GDM1 (cell line): Measurements from ENCODE around the gene THSD7A.
"Not testable (repeated sequence)": the region's sequence is repeated elsewhere in the genome, so short reads cannot be mapped to it uniquely, and the experiment has no call there.

Experiments used
- DNase-seq: peaks from one replicate; lab custom pipeline; 2025; lab: John Stamatoyannopoulos, UW

Gene THSD7A

DNA sequence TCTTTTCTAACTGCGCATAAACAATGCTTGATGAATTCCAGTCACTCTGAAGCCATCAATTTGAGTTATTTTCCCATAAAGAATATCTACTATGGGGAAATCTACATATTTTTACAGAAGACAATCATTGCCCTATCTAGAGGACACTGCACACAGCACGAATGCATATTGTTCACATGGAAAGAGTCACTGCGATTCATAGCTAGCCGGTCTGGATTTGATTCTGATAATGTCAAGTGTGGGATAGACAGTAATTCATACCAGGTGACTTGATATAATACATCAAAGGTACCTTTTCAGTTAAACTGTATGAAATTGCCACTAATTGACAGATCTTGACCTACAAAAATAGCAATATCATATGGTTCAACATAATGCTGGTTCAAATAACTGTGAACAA lies 255.7 kb downstream of the THSD7A start:
- DNase-seq: no peak

DNA sequence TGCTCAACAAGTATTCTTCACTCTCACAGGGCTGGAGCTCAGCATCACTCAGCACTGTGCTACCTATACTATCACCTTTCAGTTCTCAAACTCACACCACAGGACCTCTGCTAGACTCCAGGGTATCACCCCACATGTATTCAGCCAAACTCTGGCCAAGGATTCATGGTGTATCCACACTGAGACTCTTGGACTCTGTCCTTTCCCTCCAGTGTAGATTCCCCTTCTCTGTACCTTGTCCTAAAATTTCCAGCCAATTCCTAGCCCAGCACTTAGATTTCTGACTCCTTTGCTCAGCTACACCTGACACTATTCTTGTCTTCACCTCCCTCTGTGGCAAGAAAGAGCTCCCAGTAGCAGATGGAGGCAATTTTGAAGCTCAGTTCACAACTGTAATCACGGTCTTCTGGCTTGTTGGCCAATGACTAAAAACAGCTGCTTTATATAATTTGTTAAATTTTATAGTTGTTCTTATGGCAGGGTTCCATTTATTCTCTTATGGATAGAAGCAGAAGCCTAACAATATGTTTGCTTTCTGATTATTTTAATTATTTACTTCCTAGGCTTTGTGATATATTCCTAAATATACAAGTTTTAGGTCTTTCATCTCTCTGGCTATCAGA lies 258.8 kb downstream of the THSD7A start:
- no peak for DNase-seq

DNA sequence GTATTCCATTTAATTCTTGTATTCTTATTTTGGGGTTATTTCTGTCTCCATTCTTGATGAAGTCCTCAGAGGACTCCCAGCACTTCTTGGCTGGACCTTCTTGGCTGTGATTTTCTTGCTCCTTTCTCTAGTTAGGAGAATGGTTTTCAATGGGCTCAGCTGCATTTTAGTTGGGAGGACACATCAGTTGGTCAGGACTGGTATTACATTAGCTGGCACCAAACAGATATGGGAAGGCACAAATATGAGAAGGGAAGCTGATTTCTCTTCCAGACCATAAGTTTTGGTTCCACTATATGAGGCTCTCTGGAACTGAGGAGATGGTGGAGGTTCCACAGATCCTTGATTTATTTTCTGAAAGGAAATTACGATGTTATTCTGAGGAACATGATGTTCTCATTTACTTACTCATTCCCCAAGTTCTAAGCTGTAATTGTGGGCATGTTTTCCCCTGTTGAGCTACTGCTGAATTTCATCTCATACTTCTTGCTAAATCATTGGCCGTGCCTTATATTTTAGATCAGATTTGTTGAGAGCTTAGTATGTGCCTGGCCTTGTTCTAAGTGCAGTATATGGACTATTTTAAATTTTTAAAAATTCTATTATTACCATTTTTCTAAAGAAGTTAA lies 261.0 kb downstream of the THSD7A start:
- no peak for DNase-seq

DNA sequence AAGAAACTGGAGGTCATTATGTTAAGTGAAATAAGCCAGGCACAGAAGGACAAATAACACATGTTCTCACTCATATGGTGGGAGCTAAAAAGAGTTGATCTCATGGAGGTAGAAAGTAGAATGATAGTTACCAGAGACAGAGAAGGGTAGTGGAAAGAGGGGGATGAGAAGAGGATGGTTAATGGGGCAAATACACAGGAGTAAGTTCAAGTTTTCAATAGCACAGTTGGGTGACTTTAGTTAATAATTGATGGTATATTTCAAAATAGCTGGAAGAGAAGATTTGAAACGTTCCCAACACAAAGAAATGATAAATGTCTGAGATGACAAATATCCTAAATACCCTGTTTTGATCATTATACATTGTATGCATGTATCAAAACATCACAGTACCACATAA lies 261.8 kb downstream of the THSD7A start:
- DNase-seq: no peak

DNA sequence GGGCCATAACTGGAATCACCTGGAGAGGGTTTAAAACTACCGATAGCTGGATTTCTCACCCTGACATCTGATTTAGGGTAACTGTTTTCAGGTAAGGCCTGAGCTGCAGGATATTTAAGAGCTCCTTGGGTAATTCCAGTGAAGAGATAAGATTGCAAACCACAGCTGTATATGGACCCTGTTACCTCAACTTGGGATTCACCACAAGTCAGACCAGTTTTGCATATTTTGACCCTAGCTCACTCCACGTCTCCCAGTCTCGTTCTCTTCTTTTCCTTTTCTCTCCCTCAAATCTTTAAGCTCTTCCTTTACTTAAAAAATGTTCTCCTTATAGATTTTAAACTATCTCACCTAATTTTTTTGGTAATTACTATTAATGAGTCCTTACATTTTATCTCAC lies 264.4 kb downstream of the THSD7A start:
- DNase-seq: no peak

DNA sequence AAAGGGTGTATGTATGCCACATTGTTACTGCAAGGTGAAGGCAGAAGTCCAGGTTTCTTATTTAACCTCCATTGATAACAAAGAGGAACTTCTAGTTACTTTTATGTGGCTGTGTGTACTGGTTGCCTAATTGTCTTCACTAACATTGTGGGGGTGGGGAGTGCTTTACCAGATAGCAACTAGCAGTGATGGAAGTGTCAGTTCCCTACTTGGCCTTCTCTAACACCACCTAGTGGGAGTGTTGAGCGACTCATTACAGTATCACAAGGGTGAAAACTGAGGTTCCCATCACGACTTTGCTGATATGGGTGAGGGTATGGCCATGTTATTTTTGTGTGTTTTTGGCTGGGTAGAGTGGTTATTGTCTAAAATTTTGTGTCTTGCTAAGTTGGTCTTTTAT lies 274.4 kb downstream of the THSD7A start:
- DNase-seq: no peak

DNA sequence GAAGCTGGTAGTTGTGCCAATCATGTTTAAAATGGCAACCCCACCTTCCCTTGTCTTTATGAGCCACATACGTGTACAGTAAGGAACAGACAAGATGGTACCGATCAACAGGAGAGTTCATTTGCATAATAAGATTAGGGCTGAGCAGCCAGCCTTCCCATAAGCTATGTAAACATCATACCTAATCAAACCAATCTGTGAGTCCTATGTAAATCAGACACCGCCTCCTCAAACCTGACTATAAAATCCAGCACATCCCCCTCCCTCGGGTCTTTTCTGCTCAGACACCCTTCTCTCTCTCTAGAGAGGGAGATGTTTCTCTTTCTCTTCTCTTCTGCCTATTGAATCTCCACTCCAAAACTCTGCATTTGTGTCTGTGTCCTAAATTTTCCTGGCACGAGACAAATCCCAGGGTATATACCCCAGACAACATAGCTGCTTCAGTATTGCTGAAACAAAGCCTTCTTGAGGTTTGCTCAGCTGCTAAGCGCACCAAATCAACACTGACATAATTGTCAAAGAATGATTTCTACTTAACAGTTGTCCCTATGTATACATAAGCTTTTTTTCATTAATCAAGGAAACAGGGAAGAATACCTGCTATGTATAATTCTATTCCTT lies 279.2 kb downstream of the THSD7A start:
- no peak for DNase-seq

DNA sequence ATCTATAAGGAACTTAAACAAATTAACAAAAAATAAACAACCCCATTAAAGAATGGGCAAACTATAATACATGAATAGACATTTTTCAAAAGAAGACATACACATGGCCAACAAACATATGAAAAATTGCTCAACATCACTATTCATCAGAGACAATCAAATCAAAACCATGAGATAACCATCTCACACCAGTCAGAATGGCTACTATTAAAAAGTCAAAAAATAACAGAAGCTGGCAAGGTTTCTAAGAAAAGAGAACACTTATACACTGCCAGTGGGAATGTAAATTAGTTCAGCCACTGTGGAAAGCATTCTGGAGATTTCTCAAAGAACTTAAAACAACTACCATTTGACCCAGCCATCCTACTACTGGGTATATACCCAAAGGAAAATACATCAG lies 280.5 kb downstream of the THSD7A start:
- no peak for DNase-seq

DNA sequence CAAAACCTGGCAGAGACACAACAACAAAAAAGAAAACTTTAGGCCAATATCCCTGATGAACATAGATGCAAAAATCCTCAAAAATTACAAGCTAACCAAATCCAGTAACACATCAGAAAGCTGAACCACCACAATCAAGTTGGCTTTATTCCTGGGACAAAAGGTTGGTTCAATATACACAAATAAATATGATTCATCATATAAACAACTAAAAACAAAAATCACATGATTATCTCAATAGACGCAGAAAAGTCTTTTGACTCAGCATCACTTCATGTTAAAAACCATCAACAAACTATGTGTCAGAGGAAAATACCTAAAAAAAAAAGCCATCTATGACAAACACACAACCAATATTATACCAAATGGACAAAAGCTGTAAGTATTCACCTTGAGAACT lies 283.5 kb downstream of the THSD7A start:
- DNase-seq: no peak

DNA sequence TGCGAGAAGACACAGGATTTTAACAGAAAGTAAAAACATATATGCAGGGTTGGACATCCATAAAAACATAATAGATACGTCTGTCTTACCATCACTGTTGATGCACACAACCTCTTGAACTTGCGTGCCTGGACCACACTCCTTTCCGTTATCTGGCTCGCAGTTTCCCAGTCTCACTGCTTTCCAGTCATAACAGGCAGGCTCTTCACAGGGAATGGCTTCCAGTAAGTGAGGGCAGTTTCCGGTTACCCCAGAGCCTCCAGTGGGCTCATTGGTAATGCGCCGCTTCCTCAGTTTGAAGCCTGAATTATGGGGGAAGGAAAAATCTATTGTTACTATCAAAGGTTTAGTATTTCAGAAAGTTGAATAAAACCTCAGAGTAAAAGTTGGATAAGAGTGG lies 290.7 kb downstream of the THSD7A start:
- no peak for DNase-seq

DNA sequence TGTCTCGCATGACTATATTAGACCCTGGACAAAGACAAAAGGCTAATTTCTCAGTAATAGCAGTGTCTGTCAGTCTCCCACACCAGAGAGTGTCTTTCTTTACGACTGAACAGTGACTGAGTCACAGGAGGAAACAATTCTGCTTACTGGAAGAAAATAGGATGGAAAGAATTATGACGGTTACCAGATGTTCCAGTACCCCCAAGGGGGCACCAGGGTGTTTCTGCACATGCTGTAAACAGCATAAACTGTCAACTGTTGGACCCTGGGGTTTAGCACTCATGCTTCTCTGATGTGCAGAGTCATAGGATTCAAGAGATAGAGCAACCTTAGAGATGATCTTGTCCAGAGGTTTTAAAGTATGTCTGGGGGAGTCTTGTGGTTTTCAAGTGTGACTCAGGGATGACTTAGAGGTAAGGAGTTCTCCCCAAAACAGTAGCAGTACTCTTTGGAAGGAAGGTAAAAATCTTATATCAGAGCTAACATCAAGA lies 291.7 kb downstream of the THSD7A start:
- no peak for DNase-seq

DNA sequence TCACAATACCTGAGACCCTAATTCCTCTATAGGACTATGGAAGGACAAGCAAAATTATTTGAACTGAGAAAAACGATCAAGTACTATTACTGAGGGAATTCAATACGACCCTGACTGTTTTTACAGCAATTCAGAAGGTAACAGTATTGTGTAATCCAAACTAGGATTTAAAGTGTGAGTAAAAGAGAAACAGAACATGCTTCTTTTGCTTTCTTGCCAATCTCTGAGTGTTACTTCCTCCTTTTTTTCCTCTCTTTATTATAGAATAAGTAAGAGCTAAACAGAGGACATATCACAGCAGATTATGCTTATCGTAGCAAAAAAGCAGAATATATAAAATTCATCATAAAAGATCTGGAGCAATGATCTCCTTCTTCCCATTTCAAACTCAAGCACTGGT lies 292.1 kb downstream of the THSD7A start:
- DNase-seq: no peak

DNA sequence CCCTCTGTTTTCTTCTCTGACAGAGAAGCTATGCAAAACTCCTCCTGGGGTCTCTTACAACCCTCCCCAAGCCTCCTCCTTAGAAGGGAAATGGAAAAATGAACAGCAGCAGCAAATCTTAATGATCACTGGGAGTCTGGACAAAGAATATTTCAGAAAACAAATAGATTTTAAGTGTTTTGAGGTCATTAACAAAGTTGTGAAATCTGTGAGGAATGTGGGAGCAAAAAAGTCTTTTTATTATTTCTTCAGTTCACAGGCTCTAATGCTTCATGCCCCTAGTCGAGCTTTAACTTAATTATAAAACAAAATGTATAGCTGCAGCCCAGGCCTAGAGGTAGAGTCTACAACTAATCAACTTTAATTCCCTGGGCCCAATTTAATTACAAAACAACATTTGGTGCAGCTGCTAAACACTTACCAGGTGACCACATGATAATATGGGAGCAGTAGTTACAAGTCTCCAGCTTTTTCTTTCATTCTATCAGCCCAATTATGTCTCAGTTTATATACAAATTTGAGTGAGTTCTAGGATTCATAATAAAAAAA lies 293.2 kb downstream of the THSD7A start:
- DNase-seq: no peak

DNA sequence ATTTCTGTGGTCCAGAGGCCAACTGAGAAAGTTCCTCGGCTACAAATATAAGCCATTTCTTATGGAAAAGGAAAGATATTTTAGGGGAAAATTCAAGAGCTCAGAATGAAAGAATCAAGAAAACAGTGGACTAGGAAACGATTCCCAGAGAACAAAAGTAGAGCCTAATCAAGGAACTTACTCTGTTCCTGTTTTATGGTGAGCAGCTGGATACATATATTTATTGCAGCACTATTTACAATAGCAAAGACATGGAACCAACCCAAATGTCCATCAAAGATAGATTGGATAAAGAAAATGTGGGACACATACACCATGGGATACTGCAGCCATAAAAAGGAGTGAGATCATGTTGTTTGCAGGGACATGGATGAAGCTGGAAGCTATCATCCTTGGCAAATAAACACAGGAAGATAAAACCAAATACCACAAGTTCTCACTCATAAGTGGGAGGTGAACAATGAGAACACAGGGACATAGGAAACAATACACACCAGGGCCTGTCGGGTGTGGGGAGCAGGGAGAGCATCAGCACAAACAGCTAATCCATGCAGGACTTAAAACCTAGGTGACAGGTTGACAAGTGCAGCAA lies 298.7 kb downstream of the THSD7A start:
- no peak for DNase-seq

DNA sequence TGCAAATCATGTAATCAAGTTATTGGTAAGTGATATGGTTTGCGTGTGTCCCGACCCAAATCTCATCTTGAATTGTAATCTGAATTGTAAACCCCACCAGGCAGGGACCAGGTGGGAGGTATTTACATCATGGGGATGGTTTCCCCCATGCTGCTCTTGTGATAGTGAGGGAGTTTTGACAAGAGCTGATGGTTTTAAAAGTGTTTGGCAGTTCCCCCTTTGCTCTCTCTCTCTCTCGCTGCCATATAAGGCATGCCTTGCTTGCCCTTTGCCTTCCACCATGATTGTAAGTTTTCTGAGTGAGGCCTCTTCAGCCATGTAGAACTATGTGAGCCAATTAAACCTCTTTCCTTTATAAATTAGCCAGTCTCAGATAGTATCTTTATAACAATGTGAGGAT lies 302.6 kb downstream of the THSD7A start:
- no peak for DNase-seq

DNA sequence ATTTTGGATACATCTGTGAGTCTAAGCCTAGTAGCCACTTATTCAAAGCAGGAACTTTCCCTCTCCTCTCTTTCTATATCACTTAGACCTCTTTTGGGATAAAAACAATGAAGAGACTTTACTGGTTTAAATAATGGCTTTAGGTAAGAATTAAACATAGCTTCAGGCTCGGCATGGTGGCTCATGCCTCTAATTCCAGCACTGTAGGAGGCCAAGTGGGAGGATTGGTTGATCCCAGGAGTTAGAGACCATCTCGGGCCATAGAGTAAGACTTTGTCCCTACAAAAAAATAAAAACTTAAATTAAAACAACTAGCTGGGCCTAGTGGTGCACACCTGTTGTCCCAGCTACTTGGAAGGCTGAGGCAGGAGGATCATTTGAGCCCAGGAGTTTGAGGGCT lies 304.3 kb downstream of the THSD7A start:
- DNase-seq: no peak

DNA sequence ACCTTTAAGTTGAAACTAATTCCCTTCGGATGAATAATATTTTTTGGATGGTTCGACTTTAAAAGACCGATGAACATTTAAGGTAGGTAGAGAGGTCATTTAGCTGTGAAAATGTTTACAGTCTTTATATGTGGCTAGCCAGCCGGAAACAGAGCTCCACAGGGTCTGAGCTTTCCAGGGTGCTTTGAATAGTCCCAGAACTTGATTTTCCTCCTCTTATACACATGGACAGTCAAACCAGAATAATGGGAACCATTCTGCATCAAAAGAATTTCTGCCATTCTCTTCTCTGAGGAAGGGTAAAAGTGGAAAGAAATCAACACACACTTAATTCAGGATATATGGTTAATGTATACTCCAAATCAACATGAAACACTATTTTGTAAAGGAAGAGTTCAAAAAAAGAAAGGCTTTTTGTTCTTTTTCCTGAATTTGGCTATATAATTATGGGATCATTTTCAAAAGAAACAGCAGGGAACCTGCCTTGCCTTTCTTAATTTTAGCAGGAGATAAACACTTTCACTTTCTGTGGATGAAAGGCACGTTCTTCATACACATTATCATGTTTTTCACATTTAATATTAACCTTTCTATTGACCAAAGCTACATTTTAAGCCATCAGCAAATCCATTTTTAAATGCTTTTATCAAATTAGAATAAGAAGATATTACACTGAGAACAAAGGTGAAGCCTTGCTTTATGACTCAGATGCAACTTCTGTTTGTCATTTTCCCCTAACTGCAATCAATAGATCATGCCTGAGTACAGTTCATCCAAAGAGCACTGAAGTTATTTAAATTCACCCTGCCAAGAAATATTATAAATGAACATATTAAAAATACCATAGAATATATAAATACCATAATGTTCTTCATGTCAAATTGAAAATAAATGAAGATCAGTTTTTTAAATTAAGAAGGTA lies 307.3 kb downstream of the THSD7A start:
- no peak for DNase-seq

DNA sequence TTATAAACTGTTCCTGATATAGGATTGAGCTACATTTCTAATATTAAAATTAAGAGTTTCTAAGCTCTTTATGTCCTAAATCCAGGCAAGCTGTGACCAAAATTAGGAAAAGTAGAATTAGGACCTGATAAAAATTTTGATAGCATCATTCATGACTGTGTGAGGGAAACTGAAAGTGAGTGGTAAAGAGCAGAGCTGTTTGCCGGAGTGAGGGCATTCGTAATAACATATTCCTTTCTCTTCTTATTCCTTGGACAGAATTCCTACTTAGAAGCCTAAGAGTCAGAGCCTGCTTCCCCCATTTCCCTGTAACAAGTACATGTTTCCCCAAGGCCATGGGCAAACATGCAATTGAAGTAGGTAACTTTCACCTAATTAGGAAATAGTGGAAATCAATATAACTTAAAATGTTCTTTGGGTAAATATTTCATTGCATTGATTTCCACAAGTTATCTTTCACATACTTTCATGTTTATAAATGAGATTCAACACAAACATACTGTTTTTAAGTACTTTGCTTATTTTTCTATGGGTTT lies 310.0 kb downstream of the THSD7A start:
- DNase-seq: not testable (repeated sequence)

DNA sequence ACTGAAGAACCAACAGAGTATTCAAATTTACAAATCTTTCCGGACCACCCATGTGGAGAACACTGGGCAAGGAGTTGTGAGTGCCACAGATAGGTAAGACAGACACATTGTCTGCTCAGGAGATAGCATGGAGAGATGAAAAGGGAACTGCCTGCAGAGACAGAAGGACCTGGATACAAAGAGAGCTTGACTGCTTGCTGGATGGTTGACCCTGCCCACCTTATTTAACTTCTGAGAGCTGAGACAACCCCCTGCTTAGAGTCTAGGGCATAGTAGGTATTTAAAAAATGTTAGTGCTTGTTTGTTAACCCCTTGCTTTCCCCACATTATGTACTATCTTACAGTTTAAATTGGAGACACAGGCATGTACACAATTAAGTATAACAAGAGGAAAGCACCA lies 314.1 kb downstream of the THSD7A start:
- DNase-seq: no peak

DNA sequence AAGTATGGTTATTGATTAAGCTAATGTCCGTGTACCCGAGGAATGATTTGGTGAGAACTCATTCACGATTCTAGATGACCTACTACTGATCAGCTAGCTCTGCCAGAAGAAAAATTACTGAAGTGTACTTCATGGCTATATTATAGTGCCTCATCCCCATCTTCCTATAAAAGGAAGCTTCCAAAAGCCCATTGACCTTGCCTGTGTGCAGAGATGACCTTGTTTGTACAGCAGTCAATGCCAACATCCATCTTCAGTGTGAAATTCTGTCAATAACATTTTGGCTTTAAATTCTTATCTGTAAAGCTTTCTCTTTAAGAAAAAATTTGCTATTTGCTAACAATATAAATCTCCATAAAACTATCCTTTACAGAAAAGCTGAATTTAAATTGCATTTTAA lies 315.7 kb downstream of the THSD7A start:
- no peak for DNase-seq

DNA sequence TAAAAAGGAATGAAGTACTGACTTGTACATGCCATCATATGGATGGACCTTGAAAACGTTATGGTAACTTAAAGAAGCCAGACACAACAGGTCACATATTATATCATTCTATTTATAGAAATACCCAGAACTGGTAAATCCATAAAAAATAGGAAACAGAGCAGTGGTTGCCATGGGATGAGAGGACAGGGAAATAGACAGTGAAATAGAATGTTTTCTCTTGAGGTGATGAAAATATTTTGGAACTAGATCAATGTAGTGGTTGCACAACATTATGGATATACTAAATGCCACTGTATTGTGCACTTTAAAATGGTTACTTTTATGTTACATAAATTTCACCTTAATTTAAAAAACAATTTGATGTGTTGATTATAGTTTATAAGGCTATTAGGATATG lies 318.5 kb downstream of the THSD7A start:
- DNase-seq: no peak

DNA sequence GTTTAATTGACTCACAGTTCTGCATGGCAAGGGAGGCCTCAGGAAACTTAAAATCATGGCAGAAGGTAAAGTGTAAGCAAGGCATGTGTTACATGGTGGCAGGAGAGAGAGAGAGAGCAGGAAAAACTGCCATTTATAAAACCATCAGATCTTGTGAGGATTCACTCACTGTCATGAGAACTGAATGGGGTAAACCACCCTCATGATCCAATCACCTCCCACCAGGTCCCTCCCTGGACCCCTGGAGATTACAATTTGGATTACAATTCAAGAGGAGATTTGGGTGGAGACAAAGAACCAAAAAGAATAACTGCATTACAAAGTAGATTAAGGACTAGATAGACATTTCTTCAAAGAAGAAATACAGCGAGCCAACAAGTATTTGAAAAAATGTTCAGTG lies 324.1 kb downstream of the THSD7A start:
- no peak for DNase-seq
